ENCODE results near the gene MED13L. TPM values are rescaled to one million over a fixed set of nuclear protein-coding genes. Genes with fewer than 3 reads are reported as not detected.

The MED13L gene
- total and polyA plus RNA-seq, 2 donors (not counting 1 experiment from before 2014, with no cell fraction given) = 56.5 to 97.3 TPM

DNA sequence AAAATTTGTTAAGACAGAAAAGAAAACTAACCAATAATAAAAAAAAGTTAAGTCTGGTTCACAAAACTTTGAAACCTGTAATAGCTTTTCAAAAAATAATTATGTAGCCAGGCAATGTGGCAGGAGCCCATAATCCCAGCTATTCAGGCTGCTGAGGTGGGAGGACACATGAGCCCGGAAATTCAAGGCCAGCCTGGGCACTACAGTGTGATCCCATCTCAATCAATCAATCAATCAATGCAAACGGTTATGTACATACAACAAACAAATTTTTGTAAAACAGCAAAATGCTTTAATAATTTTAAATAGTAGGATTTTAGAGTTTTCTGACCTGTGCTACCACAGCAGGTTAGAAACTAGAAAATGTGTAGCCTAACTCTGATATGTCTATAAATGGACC is 152.4 kb downstream of the MED13L start:
- Histone ChIP-seq H3K79me2 (ENCODE audit: control insufficient read depth, insufficient read depth, low read length) (peaks cover 75% of the 10 kb centered on the region), H3K27me3 (ENCODE audit: control insufficient read depth, insufficient read depth, low read length) (no peaks in the 10 kb centered on the region), H4K20me1 (ENCODE audit: control insufficient read depth, extremely low read depth, insufficient read depth, low read length) (peaks cover 10% of the 10 kb centered on the region), H2AFZ (ENCODE audit: low read length) (no peak overlapping the region), H3K36me3 (ENCODE audit: control insufficient read depth, insufficient read depth, low read length) (no peaks in the 10 kb centered on the region), H3K27ac (ENCODE audit: insufficient read depth, low read length) (no peak overlapping the region), H3K4me2 (ENCODE audit: extremely low read depth, insufficient read depth, low read length) (no peak overlapping the region), H3K9ac (ENCODE audit: insufficient read depth, low read length) (no peak overlapping the region), H3K4me1 (ENCODE audit: control insufficient read depth, extremely low read depth, insufficient read depth, low read length) (peaks cover 12% of the 10 kb centered on the region), H3K4me3 (replicated peaks in 1 of 4; ENCODE audit: control extremely low read depth in 1 of 4, insufficient read depth in 1 of 4, low read depth in 3 of 4, low read length in 4 of 4) (no peak overlapping the region), H3K9me3 (ENCODE audit: control insufficient read depth, insufficient read depth, low read depth, low read length) (no peaks in the 10 kb centered on the region)
- no peak for DNase-seq (ENCODE audit: low read depth in 2 of 2)
- no peak for TF ChIP-seq EZH2 (IDR thresholded peaks at IDR 0.05; ENCODE audit: low read length, missing control alignments)
- TF ChIP-seq, protein P1, sequence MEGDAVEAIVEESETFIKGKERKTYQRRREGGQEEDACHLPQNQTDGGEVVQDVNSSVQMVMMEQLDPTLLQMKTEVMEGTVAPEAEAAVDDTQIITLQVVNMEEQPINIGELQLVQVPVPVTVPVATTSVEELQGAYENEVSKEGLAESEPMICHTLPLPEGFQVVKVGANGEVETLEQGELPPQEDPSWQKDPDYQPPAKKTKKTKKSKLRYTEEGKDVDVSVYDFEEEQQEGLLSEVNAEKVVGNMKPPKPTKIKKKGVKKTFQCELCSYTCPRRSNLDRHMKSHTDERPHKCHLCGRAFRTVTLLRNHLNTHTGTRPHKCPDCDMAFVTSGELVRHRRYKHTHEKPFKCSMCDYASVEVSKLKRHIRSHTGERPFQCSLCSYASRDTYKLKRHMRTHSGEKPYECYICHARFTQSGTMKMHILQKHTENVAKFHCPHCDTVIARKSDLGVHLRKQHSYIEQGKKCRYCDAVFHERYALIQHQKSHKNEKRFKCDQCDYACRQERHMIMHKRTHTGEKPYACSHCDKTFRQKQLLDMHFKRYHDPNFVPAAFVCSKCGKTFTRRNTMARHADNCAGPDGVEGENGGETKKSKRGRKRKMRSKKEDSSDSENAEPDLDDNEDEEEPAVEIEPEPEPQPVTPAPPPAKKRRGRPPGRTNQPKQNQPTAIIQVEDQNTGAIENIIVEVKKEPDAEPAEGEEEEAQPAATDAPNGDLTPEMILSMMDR (conservative IDR thresholded peaks at IDR 0.05 in 1 of 2, IDR thresholded peaks at IDR 0.05 in 1 of 2; ENCODE audit: low read depth in 1 of 2, low read length in 2 of 2) = no peak

DNA sequence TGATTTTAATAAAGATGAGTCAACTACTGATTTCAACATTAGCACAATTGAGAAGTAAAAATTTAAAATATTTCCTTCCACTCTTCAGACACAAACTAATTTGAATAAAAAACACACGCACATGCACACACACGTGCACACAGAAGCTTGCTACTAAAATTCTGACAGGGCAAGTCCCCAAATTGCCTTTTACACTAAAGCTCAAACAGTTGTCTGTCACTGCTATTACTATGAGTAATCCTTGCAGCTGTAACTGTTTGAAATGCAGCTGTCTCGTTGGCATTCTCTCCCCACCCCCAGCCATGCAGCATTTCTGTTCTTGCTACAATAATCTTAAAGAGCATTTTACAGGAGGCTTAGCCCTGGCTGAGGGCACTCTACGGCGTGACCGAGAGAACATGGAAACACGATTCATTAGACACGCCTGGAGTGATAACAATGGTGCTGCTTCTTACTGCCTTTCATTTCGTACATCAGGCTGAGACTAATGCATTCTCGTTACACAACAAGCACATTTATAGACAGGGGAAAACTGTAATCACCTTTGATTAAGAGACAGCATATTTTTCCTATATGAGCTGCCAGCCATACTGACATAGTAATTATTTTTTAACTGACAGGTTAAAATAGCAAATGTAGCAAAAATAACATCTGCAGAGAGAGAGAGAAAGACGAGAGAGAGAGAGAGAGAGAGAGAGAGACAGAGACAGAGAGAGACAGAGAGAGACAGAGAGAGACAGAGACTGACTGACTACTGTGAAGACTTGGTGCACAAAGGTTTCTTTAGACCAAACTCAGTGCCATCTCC is 153.8 kb downstream of the MED13L start:
- TF ChIP-seq, protein P1 (conservative IDR thresholded peaks at IDR 0.05 in 1 of 2, IDR thresholded peaks at IDR 0.05 in 1 of 2; ENCODE audit: low read depth in 1 of 2, low read length in 2 of 2) = no peak
- TF ChIP-seq EZH2 (IDR thresholded peaks at IDR 0.05; ENCODE audit: low read length, missing control alignments) = no peak
- Histone ChIP-seq H3K27ac (ENCODE audit: insufficient read depth, low read length) (peak overlapping the region; percentile 48), H2AFZ (ENCODE audit: low read length) (no peak overlapping the region), H3K4me2 (ENCODE audit: extremely low read depth, insufficient read depth, low read length) (peak overlapping the region; percentile 88), H3K4me3 (replicated peaks in 1 of 4; ENCODE audit: control extremely low read depth in 1 of 4, insufficient read depth in 1 of 4, low read depth in 3 of 4, low read length in 4 of 4) (peak overlapping the region; percentile 19 to 61 (median 26)), H4K20me1 (ENCODE audit: control insufficient read depth, extremely low read depth, insufficient read depth, low read length) (peaks cover 11% of the 10 kb centered on the region), H3K9ac (ENCODE audit: insufficient read depth, low read length) (no peak overlapping the region), H3K9me3 (ENCODE audit: control insufficient read depth, insufficient read depth, low read depth, low read length) (no peaks in the 10 kb centered on the region), H3K36me3 (ENCODE audit: control insufficient read depth, insufficient read depth, low read length) (no peaks in the 10 kb centered on the region), H3K79me2 (ENCODE audit: control insufficient read depth, insufficient read depth, low read length) (peaks cover 76% of the 10 kb centered on the region), H3K27me3 (ENCODE audit: control insufficient read depth, insufficient read depth, low read length) (no peaks in the 10 kb centered on the region), H3K4me1 (ENCODE audit: control insufficient read depth, extremely low read depth, insufficient read depth, low read length) (peaks cover 13% of the 10 kb centered on the region)
- DNase-seq (ENCODE audit: low read depth in 2 of 2) = peak; percentile 65 to 75

GRCh38 chr12:116122628-116123027 is 154.9 kb downstream of the MED13L start:
- no peak overlapping the region for H3K4me2 ChIP-seq (ENCODE audit: extremely low read depth, insufficient read depth, low read length)
- DNase-seq (ENCODE audit: low read depth in 2 of 2) = no peak
- no peak overlapping the region for H3K4me3 ChIP-seq (replicated peaks in 1 of 4; ENCODE audit: control extremely low read depth in 1 of 4, insufficient read depth in 1 of 4, low read depth in 3 of 4, low read length in 4 of 4)
- H4K20me1 ChIP-seq (ENCODE audit: control insufficient read depth, extremely low read depth, insufficient read depth, low read length) = peaks cover 9% of the 10 kb centered on the region
- peaks cover 13% of the 10 kb centered on the region for H3K4me1 ChIP-seq (ENCODE audit: control insufficient read depth, extremely low read depth, insufficient read depth, low read length)
- H2AFZ ChIP-seq (ENCODE audit: low read length) = no peak overlapping the region
- no peaks in the 10 kb centered on the region for H3K27me3 ChIP-seq (ENCODE audit: control insufficient read depth, insufficient read depth, low read length)
- TF ChIP-seq, protein P1 (conservative IDR thresholded peaks at IDR 0.05 in 1 of 2, IDR thresholded peaks at IDR 0.05 in 1 of 2; ENCODE audit: low read depth in 1 of 2, low read length in 2 of 2) = no peak
- no peak for TF ChIP-seq EZH2 (IDR thresholded peaks at IDR 0.05; ENCODE audit: low read length, missing control alignments)
- H3K27ac ChIP-seq (ENCODE audit: insufficient read depth, low read length) = no peak overlapping the region
- peaks cover 72% of the 10 kb centered on the region for H3K79me2 ChIP-seq (ENCODE audit: control insufficient read depth, insufficient read depth, low read length)
- no peaks in the 10 kb centered on the region for H3K36me3 ChIP-seq (ENCODE audit: control insufficient read depth, insufficient read depth, low read length)
- H3K9ac ChIP-seq (ENCODE audit: insufficient read depth, low read length) = no peak overlapping the region
- no peaks in the 10 kb centered on the region for H3K9me3 ChIP-seq (ENCODE audit: control insufficient read depth, insufficient read depth, low read depth, low read length)
